HepG2 (cell line): ENCODE measurements around the gene NCOA3. TPM values are rescaled to one million over a fixed set of nuclear protein-coding genes. Genes with fewer than 3 reads are reported as not detected.

ENCODE experiments used
- CREB1 ChIP-seq, 2 experiments: fragments of 450-650 bp in 1 of 2; IDR thresholded peaks; 2 replicates each; pipeline ENCODE4 v1.6.1; 2016 to 2017; ENCODE audit warnings: control low read depth in 1 of 2, mild to moderate bottlenecking in 1 of 2, missing compliant biosample characterization in 1 of 2, missing genetic modification characterization in 1 of 2
- FOXJ3 ChIP-seq: sonication (generic); formaldehyde crosslinking; IDR thresholded peaks from 2 replicates; pipeline ENCODE4 v1.4.0; 2020; ENCODE audit warnings: missing genetic modification reagents, mild to moderate bottlenecking, borderline replicate concordance
- GMEB1 ChIP-seq: sonication (generic); formaldehyde crosslinking; IDR thresholded peaks from 2 replicates; pipeline ENCODE4 v1.5.1; 2020; ENCODE audit warnings: missing genetic modification reagents, mild to moderate bottlenecking, borderline replicate concordance
- HDAC1 ChIP-seq: sonication (generic); formaldehyde crosslinking; IDR thresholded peaks from 2 replicates; pipeline ENCODE4 v1.5.1; 2020; ENCODE audit warnings: mild to moderate bottlenecking, missing genetic modification reagents
- HOXD1 ChIP-seq: sonication (generic); formaldehyde crosslinking; IDR thresholded peaks from 2 replicates; pipeline ENCODE4 v1.5.0; 2020; ENCODE audit warnings: missing genetic modification reagents
- JDP2 ChIP-seq: sonication (generic); formaldehyde crosslinking; IDR thresholded peaks from 2 replicates; pipeline ENCODE4 v1.8.1; 2022; ENCODE audit warnings: missing genetic modification reagents, borderline replicate concordance
- MBNL3 ChIP-seq: fragments of 250-450 bp; sonication (Bioruptor Pico); conservative IDR thresholded peaks from 2 replicates; pipeline ENCODE4 v1.8.0; 2022; ENCODE audit warnings: mild to moderate bottlenecking, inconsistent platforms
- MXI1 ChIP-seq: IDR thresholded peaks from 3 replicates; pipeline ENCODE4 v1.6.1; 2012; ENCODE audit warnings: low read depth, low read length, inconsistent platforms, borderline replicate concordance
- MYPOP ChIP-seq: sonication (generic); formaldehyde crosslinking; IDR thresholded peaks from 2 replicates; pipeline ENCODE4 v1.8.1; 2023; ENCODE audit warnings: mild to moderate bottlenecking, moderate library complexity, missing genetic modification reagents
- RARG ChIP-seq: sonication (generic); formaldehyde crosslinking; IDR thresholded peaks from 2 replicates; pipeline ENCODE4 v1.4.0; 2020; ENCODE audit warnings: low read depth, mild to moderate bottlenecking, missing genetic modification reagents
- RERE ChIP-seq: IDR thresholded peaks from 2 replicates; pipeline ENCODE4 v1.6.1; 2016; ENCODE audit warnings: low read depth, missing genetic modification reagents, missing compliant biosample characterization
- SATB2 ChIP-seq: sonication (generic); formaldehyde crosslinking; IDR thresholded peaks from 2 replicates; pipeline ENCODE4 v1.5.0; 2020; ENCODE audit warnings: missing genetic modification reagents
- SCMH1 ChIP-seq: sonication (generic); formaldehyde crosslinking; IDR thresholded peaks from 2 replicates; pipeline ENCODE4 v1.9.0; 2021; ENCODE audit warnings: missing genetic modification reagents, mild to moderate bottlenecking, borderline replicate concordance
- SOX5 ChIP-seq: IDR thresholded peaks from 2 replicates; pipeline ENCODE4 v1.6.1; 2016; ENCODE audit warnings: borderline replicate concordance
- STAG1 ChIP-seq: sonication (generic); formaldehyde crosslinking; IDR thresholded peaks from 2 replicates; pipeline ENCODE4 v1.4.0; 2020; ENCODE audit warnings: missing genetic modification reagents
- YY1 ChIP-seq: IDR thresholded peaks from 2 replicates; pipeline ENCODE4 v1.6.1; 2011; ENCODE audit warnings: low read length, low read depth, moderate library complexity, mild to moderate bottlenecking; ENCODE audit not compliant: insufficient read depth, insufficient replicate concordance
- ZNF17 ChIP-seq: sonication (generic); formaldehyde crosslinking; IDR thresholded peaks from 2 replicates; pipeline ENCODE4 v1.5.0; 2020; ENCODE audit warnings: mild to moderate bottlenecking, missing genetic modification reagents
- ZNF326 ChIP-seq: sonication (generic); formaldehyde crosslinking; IDR thresholded peaks from 2 replicates; pipeline ENCODE4 v1.4.0; 2020; ENCODE audit warnings: missing genetic modification reagents, borderline replicate concordance
- ZNF562 ChIP-seq: sonication (generic); formaldehyde crosslinking; IDR thresholded peaks from 2 replicates; pipeline ENCODE4 v1.8.0; 2022; ENCODE audit warnings: missing genetic modification reagents, borderline replicate concordance
- ZNF616 ChIP-seq: sonication (generic); formaldehyde crosslinking; IDR thresholded peaks from 2 replicates; pipeline ENCODE4 v1.5.0; 2020; ENCODE audit warnings: low read depth, mild to moderate bottlenecking, missing genetic modification reagents
- ZNF891 ChIP-seq: sonication (generic); formaldehyde crosslinking; IDR thresholded peaks from 2 replicates; pipeline ENCODE4 v1.5.0; 2020; ENCODE audit warnings: mild to moderate bottlenecking, missing genetic modification reagents
- ZSCAN31 ChIP-seq: sonication (generic); formaldehyde crosslinking; IDR thresholded peaks from 2 replicates; pipeline ENCODE4 v1.5.0; 2020; ENCODE audit warnings: low read depth, mild to moderate bottlenecking, missing genetic modification reagents
- polyA plus RNA-seq, 8 experiments: library from polyadenylated mRNA; depleted of rRNA in 3 of 8; stranded (reverse) in 7 of 8; unstranded in 1 of 8; fragments of >200 nt; fragmentation: Illumina TruSeq in 4 of 8; extraction: Trizol in 4 of 8; gene quantifications; 2 replicates each; pipeline versions ENCODE4 v1.2.1 to v1.2.3, GENCODE V29; 2011 to 2016; ENCODE audit warnings: low read depth in 4 of 8, missing spikeins in 1 of 8, mixed read lengths in 1 of 8; ENCODE audit not compliant: insufficient read depth in 1 of 8
- total RNA-seq, 5 experiments: library from RNA; depleted of rRNA; stranded (reverse); fragments of >200 nt; fragmentation: Illumina TruSeq; extraction: Trizol; gene quantifications; 2 replicates each; pipeline ENCODE4 v1.2.3, GENCODE V29; 2016; ENCODE audit warnings: low read depth in 1 of 5

The NCOA3 gene
- total and polyA plus RNA-seq, 2 of the 13 experiments (the other 11 are each of a cell fraction or from before 2014, with no cell fraction given): 35.0 to 56.8 TPM

- TF ChIP-seq RERE (CRISPR knock-in tag) (no peak), ZSCAN31 (peak; percentile 33; the same call in 1 of the 2 replicates), MXI1 (peak; percentile 45; the same call in 1 of the 3 replicates), CREB1 (IDR thresholded peaks at IDR 0.05) (no peak), CREB1 (CRISPR knock-in tag; IDR thresholded peaks at IDR 0.05) (peak; percentile 52), ZNF17 (CRISPR knock-in tag) (no peak), MBNL3 (CRISPR knock-in tag) (no peak), ZNF891 (CRISPR knock-in tag) (no peak), SCMH1 (CRISPR knock-in tag) (no peak), JDP2 (CRISPR knock-in tag) (no peak), ZNF616 (CRISPR knock-in tag) (peak; percentile 50; the same call in 1 of the 2 replicates), HOXD1 (CRISPR knock-in tag) (no peak), YY1 (no peak), SATB2 (CRISPR knock-in tag) (no peak), ZNF326 (CRISPR knock-in tag) (no peak), ZNF562 (CRISPR knock-in tag) (no peak), HDAC1 (CRISPR knock-in tag) (no peak), MYPOP (peak; percentile 37; the same call in 1 of the 2 replicates), SOX5 (CRISPR knock-in tag) (peak; percentile 82), RARG (CRISPR knock-in tag) (no peak), FOXJ3 (CRISPR knock-in tag) (peak; percentile 62; the same call in 1 of the 2 replicates), GMEB1 (peak; percentile 16; the same call in 1 of the 2 replicates), STAG1 (CRISPR knock-in tag) (peak; percentile 2; the same call in 1 of the 2 replicates)
These were observed 8.3 kb upstream of the NCOA3 start (continued) for GRCh38 chr20:47493175-47493962.
